Measurements from ENCODE around the gene UFSP2. TPM values are rescaled to one million over a fixed set of nuclear protein-coding genes. Genes with fewer than 3 reads are reported as not detected.

Gene UFSP2
- total RNA-seq, 1 donor from 2014 or later: 38.0 TPM

- Mint-ChIP-seq H3K9me3 (ENCODE audit: unreplicated experiment) (peaks cover 7% of the 10 kb centered on the region), H3K36me3 (ENCODE audit: unreplicated experiment) (no peaks in the 10 kb centered on the region), H3K4me1 (ENCODE audit: low read depth, unreplicated experiment) (peaks cover 8% of the 10 kb centered on the region)
Observed at GRCh38 chr4:185395956-185396723, 29.6 kb downstream of the UFSP2 start.

DNA sequence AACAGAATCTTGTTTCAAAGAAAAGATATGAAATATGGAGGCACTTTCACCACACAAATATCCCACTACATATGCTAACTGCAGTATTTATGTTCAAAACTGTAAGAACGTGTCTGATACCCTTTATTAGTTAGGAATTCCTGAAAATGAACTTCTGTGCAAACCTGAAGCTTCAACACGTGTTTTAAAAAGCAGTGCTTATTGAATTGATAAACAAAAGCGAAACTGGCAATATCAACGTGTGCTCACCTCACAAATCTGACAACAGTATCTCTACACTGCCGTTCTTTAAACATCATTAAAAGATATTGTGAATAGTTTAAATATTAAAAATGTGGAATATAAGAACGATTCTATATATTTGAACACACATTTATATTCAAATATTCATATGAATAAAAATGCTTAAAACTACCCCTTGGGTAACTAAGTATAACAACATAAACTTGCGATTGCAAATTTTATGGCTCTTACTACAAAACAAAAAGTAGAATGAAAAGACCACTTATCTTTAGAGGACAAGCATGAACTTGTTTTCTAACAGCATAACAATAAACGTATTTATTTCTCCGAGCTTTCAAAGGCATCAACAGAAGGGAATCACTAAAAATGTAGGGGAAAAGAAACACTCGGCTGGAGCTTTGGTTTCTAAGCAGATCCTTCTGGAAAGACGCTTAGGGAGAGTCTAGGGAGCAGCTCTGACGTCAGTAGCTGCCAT is 30.4 kb downstream of the UFSP2 start, which contains the start of gene LRP2BP:
Gene LRP2BP (minus strand): TSS at position 687 of the 718 bp plus-strand sequence. CDS start 17,738 bp downstream, outside the sequence.
- peaks cover 7% of the 10 kb centered on the region for H3K9me3 Mint-ChIP-seq (ENCODE audit: unreplicated experiment)
- no peak for TF ChIP-seq CTCF (IDR thresholded peaks at IDR 0.05; ENCODE audit: partially characterized antibody, unreplicated experiment)
- peaks cover 9% of the 10 kb centered on the region for H3K27me3 Mint-ChIP-seq (ENCODE audit: unreplicated experiment)
- peaks cover 8% of the 10 kb centered on the region for H3K4me1 Mint-ChIP-seq (ENCODE audit: low read depth, unreplicated experiment)
- DNase-seq: no peak
- peak within 1 kb of the TSS; percentile 85 for H3K27ac Mint-ChIP-seq (ENCODE audit: unreplicated experiment)
- no peaks in the 10 kb centered on the region for H3K36me3 Mint-ChIP-seq (ENCODE audit: unreplicated experiment)
- H3K4me3 Mint-ChIP-seq (ENCODE audit: unreplicated experiment): peak within 1 kb of the TSS; percentile 88

More at GRCh38 chr4:185395956-185396723, 29.6 kb downstream of the UFSP2 start:
- peak; percentile 95 for DNase-seq
- Mint-ChIP-seq H3K27me3 (ENCODE audit: unreplicated experiment) (peaks cover 9% of the 10 kb centered on the region), H3K4me3 (ENCODE audit: unreplicated experiment) (peak overlapping the region; percentile 88), H3K27ac (ENCODE audit: unreplicated experiment) (peak overlapping the region; percentile 85)
- no peak for TF ChIP-seq CTCF (IDR thresholded peaks at IDR 0.05; ENCODE audit: partially characterized antibody, unreplicated experiment)

GRCh38 chr4:185394568-185395237 is 31.1 kb downstream of the UFSP2 start:
- Mint-ChIP-seq H3K9me3 (ENCODE audit: unreplicated experiment) (peaks cover 7% of the 10 kb centered on the region), H3K4me3 (ENCODE audit: unreplicated experiment) (peak overlapping the region; percentile 12), H3K27ac (ENCODE audit: unreplicated experiment) (no peak overlapping the region), H3K4me1 (ENCODE audit: low read depth, unreplicated experiment) (peaks cover 8% of the 10 kb centered on the region), H3K27me3 (ENCODE audit: unreplicated experiment) (peaks cover 9% of the 10 kb centered on the region), H3K36me3 (ENCODE audit: unreplicated experiment) (no peaks in the 10 kb centered on the region)
- DNase-seq: no peak
- TF ChIP-seq CTCF (IDR thresholded peaks at IDR 0.05; ENCODE audit: partially characterized antibody, unreplicated experiment): no peak

DNA sequence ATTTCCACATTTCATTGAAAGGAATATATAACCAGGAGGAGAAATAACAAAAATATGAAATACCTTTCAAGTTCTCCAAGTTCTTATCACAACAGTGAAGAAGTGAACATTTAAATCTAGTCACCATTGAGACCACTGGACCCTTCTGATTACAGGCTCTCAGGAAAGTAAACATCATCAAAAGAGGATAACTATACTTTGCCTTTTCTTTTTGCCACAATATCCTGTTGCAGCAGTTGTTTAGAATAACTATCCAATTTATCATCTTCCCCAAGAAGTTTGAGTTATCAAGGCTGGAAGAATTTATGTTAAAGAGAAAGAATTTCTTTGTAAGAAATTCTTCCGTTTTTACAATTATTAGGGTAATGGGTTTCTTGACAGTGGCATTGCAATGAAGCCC is 33.6 kb downstream of the UFSP2 start:
- Mint-ChIP-seq H3K9me3 (ENCODE audit: unreplicated experiment) (peaks cover 7% of the 10 kb centered on the region), H3K4me1 (ENCODE audit: low read depth, unreplicated experiment) (peaks cover 8% of the 10 kb centered on the region), H3K36me3 (ENCODE audit: unreplicated experiment) (no peaks in the 10 kb centered on the region), H3K27ac (ENCODE audit: unreplicated experiment) (no peak overlapping the region), H3K4me3 (ENCODE audit: unreplicated experiment) (no peak overlapping the region), H3K27me3 (ENCODE audit: unreplicated experiment) (peaks cover 9% of the 10 kb centered on the region)
- no peak for TF ChIP-seq CTCF (IDR thresholded peaks at IDR 0.05; ENCODE audit: partially characterized antibody, unreplicated experiment)
- no peak for DNase-seq

All from glutamatergic neuron (in vitro differentiated cells).